ENCODE data around the gene PELI1.
A peak's percentile ranks its signal among the peaks of the same experiment; 100 is the strongest.

The PELI1 gene

DNA sequence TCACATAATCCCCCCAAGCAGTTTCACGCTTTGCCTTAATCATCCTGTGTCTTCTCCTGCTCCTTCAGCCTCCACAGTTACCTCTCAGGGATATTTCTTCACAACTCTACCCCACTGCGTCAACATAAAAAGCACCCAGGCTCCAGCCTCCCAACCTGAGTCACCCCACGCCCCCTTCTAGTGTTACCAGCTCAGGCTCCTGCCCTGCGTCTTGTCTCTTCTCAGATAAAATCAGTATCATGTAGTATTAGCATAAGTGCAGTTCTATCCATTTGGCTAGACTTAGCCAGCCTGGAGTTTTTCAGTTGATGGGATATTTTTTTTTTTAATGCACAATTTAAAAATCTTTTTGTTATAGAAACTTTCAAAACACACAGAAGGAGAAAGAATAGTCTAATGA, 9.6 kb upstream of the PELI1 start:
- DNase-seq = no peak

DNA sequence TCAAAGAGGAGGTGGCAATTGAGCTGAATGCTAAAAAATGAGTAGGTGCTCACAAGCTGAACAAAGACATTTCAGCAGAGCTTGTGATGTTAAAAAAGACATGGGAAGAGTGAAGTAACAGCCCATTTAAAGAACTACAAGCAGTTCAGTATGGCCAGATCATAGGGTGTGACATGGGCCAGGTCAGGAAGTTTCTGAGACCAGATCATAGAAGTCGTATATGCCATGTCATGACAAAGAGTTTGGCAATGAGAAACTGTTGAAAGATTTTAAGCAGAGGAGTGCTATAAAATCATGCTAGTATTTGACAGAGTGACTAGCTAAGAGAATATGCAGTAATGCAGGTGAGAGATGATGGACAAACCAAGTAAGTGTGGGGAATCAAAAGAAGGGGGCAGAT, 7.3 kb upstream of the PELI1 start:
- DNase-seq = no peak

DNA sequence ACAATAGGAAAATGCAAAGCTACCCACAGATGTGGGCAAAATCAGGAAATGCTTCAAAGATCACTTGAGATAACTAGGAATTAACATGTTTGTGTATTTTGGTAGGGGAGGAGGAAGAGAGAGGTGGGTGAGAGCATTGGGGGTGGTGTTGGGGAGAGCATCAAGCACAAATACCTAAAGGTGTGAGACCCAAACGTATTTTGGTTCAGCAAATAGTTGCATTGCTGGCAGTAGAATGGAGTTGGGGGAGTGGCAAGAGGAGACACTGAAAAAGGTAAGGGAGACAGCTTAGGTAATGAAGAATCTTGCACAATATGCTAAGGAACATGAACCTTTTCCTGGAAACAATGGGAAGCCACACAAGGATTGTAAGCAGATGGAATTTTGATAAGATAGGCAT, 1.5 kb upstream of the PELI1 start:
- no peak for DNase-seq

DNA sequence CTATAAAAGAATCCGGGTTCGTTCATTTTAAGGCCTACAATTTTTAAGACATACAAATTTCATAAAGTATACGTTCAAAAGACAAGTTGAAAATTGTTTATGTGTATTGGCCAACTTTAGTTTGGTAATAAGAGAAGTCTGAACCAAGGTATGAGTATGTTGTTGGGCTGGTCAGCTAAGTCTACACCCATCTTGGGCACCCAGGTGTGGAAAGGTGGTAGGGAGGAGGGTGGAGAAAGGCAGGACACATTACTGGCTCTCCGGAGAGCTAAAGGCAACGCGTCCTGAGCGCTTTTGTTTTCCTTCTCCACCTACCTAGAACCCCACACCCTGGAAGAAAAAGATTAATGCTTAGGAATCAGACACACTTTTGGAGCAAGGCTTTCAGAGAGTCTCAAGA, 899 bp upstream of the PELI1 start:
- no peak for DNase-seq

DNA sequence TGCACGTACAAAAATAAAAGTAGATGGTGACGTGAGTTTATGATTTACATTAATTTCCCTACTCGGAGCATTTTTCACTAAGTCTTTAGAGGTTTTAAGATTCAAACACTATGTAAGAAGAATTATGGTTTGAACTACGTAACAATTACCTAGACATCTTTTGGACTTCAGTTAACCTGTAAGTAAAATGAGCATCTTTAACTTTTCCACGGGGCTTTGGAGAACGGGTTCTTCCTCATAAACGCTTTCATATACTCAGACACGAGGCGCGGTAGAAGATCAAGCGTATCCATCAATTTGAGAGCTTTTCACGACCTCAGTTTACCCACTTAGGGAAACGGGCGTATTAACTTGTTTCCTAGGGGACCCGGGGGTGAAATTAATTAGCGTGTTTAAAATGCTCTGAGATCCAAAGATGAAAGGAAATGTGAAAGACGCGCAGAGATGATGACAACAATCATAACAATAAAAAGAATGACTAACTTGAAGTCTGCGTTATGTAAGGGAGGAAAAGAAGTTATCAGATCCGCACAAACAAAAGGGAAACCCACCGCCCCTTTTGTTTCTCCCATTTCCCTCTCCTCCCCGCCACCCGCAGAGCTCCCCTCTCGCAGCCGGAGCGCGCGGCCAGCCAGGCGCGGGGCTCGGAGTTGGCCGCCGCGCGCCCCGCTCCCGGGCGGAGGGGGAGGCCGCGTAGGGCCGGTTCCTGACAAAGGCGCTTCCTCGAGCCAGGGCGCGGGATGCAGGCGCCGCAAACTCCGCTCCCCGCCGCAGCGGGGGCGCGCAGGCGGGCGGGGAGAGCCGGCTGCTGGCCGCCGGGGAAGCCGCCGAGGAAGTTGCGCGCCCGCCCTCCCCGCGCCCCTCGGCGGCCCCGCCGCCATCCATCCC, 807 bp downstream of the PELI1 start:
- DNase-seq = peak; percentile 36

DNA sequence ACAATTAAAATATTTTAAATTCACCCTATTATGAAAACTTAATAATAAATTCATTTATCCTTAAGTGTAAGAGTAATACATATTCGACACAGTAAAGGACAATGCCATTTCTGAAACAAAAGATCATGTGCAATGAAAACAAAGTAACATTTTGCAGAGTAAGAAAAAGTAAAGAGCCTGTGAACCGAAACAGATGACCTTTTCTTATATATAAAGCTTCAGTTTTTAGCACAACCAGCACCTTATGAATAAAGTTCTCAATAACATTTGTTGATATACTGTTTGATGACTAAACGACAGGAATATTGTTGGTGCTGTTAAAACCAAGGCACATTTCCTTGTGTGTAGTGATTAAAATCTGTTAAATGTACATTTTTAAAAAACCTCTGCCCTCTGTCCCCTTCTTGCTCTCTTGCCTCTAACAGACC, 1.5 kb downstream of the PELI1 start:
- no peak for DNase-seq

DNA sequence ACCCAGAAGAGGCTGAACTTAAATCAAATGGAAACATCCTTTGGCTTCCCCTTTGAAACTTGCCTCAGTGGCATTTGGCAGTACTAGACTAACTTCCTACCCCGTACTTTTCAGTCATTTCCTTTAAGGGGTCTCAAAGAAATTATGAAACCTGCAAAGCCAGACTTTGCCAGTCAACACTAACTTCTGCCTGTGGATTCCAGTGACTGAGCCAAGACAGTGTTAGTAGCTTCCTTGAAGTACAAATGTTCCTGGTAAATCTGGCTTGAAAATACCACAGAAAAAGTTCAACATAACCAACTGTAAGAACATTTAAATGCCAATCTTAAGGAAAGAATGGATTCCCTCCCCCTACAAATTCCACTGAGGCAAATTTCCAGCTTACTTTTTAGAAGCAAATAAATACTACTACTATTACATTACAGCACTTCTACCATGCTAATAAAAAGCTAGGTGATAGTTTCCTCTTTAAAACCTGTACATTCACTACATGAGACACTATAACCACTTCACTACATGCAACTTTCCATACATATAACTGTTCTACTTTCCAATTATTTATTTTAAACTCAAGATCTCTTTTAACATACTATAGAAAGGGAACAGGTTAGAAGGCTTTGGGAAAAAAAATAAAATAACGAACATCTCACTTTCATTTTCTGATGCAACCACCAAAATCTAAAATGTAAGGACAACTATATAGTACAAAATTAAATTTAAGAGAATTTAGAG, 2.4 kb downstream of the PELI1 start:
- DNase-seq = no peak

DNA sequence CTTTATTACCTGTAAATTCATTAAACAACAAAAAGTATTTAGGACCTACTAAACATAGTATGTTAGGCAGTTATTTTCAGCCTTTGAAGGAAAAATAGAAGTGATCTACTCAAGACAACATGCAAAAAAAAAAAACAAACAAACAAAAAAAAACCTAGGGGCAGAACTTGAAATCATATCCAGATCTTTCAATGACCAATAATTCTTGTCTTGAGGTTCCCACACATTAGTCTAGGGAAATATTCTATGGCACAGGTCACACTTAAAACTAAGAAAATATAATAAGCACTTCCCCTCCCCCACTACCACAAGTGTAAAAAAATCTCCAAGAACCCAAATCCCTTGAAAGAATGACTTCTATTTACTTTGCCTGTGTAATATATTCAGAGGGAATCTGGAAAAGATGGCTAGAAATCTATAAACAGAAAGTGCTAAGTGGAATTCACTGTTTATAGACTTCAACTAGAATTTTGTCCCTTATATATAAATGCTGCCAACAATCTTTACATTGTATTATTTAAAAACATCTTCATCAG, 3.5 kb downstream of the PELI1 start:
- DNase-seq = no peak

DNA sequence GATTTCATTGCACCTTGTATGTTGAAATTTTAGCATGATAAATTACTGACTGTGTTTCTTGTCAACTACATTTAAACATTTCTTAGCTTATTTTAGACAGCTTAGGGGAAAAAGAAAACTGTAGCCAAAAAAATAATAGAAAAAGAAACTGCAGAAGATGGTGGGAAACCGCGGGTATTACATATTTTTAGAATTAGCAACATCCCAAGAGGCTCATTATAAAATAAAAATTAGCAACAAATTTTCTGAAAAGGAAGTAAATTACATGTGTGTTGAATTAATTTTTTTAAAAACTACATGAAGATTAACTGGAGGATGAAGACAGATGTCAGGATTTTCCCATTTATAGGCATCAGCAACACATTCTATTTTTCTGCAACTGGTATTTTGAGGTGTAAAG, 4.3 kb downstream of the PELI1 start:
- DNase-seq = no peak

DNA sequence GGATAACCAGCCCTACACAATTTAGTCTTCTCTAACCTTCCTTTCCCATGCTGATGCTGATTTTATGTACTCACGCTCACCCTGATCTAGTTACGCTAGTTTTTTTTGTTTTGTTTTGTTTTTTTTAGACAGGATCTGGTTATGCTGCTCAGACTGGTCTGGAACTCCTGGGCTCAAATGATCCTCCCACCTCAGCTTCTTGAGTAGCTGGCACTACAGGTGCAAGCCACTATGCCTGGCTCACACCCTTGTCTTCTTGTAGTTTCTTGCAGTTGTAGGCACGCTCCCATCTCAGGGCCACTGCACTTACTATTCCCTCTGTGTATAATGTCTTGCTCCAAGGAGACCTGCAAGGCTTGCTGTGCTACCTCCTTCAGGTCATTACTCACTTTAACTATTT, 6.2 kb downstream of the PELI1 start:
- DNase-seq = no peak

DNA sequence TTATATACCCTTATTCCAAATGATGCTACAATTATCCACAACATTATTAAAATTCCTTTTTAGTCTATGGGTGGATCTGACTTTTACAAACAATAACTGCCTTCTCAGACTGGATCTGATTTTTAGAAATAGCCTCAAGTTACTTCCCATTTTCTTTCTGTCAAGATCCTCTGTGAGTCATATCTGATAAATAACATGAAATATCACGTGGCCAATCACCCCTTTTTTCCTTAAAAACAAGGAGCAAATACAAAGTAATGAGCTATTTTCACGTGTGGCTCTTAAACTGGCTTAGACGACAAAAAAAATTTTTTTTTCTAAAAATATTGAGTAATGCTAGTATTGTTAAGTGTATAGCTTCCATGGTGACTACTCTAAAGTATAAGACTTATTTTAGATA, 6.7 kb downstream of the PELI1 start:
- no peak for DNase-seq

DNA sequence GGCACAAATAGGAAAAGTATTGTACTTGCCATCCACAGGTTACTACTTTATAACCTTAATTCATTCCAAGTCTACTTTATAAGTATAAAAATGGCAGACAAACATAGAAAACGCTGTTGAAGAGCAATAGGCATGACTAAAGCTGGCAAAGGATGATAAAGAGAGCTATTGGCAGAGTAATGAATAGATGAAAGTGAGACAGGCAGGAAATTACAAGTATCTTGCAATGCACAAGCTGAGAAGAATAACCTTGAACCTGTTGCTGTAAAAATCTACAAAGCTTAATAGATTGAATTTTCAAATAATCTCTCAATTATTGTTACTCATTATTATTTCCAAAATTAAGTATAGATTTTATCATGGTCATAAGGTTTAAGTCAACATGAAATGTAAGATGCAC, 8.8 kb downstream of the PELI1 start:
- no peak for DNase-seq

DNA sequence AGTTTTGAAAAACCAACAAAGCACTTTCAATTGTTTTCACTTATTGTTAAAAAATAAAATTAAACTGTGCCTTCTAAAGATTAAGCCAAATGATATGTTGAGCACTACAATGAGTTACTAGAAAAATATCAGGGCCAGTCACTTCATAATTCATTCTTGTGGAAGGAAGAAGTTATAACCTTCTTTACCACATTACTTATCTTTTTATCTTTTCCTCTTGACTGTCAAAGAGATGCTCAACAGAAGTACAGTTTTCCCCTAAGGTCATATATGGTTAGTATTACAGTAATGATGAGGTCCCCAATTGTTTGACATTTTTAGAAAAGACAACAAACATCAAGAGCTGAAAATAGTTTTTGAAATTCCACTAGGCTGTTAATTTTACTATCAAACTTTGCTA, 9.4 kb downstream of the PELI1 start:
- no peak for DNase-seq

DNA sequence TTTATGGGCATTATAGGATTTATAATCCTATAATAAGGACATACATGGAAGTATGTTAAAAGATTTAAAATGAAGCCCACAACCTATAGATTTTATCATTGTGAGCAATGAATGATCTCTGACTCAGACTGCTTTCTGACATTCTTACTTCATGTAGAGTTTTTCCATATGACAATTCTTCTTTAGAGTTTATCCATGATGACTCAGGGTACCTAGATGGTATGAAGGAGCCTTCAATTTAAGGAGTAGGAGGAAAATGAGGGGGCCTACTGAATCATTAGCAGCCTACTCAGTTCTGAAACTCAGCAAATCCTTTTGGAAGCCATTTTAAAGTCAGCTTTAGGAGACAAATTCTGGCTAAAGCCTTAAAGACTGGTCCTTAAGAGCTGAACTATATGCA, 10.4 kb downstream of the PELI1 start:
- no peak for DNase-seq

DNA sequence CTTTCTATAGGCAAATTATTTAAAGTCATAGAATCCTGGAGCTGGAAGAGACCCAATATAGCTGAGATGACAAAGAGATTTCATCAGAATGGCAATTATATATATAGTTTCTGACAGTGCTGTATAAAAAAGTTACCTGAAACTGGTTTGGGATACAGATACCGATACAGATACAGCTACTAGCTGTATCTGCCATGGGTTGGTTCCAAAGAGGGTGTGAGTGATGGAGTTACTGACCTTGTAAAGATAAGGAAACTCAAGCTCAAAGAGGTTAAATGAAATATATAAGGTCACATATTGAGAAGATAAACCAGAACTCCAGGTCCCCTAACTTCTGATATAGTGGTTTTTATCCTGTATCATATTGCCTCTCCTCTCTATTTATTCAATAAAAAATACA, 10.9 kb downstream of the PELI1 start:
- no peak for DNase-seq

DNA sequence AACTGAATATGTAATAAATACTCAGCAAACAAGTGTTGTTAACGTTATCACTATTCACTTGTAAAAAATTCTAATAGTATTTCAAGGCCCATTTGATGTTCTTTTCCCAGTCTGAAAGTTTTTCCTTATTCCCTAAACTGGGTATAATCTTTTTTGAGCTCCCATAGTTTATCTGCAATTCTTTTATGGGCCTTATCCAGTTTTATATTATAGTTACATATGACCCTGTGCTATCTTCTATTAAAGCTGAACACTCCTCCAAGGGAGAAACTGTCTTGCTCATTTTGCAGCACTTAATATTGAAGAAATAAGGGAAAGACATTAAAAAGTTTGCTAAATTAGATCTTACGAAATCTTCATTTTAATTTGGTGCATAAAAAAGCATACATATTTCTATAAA, 13.9 kb downstream of the PELI1 start:
- no peak for DNase-seq

DNA sequence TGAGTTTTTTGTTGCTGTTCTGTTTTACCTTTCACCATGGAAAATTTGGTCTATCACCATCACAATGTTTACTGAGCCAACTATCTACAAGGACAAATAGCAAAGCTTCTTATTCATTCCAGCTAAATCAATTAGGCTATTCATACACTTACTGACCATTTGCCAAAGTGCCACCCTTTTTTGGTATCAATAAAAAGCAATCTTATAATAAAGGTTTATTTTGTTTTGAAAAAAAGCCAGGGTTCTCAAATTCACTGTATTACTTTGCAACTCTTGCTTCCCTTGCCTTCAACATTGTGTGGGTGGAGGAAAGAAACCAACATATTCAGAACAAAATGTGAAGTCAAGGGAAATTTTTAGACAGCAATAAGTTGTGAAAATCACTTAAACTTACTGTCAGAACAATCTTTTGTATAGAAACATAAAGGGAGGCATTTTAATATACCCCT, 15.3 kb downstream of the PELI1 start:
- no peak for DNase-seq

DNA sequence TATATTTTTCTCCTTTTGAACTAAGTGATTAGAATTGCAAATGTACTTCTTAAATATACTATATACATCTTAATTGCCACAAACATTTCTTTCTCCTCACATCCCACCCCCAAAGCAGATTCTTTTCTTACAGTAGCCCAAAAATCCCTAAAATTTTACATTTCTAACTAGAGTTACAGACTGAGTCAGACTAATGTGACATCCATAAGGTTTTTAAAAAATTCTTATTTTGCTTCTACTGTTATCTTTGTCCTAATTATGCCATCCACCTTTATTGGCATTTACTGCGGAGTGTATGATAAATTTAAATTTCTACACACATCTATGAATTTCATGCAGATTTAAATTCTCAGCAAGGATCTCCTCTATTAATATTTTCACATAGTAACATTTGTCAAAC, 15.8 kb downstream of the PELI1 start:
- no peak for DNase-seq

DNA sequence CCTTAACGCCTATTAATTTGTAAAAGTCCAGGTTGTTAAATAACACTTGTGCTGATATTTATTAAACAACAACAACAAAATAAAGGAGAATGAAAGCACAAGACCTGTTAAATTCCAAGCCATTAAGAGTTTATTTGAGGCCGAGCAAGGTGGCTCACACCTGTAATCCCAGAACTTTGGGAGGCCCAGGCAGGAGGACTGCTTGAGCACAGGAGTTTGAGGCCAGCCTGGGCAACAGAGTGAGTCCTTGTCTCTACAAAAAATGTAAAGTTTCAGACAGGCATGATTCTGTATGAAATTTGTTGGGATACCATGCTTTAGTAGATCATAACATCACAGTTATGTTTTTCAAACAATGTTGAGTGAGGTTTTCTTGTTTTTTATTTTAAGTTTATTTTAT, 17.1 kb downstream of the PELI1 start:
- no peak for DNase-seq

DNA sequence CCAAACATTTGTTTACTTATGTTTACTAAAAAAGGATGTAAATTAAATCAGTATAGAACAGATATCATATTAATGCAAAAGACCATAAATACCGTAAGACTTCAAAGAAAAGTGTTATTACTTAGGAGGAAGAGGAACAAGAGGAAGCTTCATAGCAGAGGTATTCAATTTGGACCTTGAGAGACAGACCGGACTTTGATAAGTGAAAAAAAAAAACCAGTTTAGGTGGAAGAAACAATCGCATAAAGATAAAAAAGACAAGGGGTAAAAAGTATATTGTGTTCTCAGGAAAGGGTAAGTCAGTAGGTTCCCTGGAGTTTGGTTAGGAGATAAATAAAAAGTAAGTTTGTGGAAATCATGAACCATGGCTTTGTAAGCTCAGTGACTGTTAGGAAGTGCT, 17.6 kb downstream of the PELI1 start:
- no peak for DNase-seq

DNA sequence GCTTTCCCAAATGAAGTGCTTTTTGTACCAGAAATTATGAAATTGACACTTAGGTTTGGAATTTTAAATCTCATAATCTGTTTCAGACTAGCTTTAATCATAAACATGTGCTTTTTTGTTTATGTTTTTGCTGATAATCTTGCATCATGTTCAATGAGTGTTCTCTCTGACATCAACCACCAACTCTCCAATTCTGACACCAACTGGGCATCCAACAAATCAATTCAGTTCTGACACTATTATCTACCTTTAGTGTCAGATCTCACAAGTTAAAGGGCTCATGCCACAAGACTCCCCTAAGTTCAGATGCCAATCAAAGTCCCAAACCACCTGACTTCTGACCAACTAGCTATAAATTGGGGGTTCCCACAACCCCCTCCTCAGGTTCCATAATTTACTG, 19.6 kb downstream of the PELI1 start:
- DNase-seq = no peak

DNA sequence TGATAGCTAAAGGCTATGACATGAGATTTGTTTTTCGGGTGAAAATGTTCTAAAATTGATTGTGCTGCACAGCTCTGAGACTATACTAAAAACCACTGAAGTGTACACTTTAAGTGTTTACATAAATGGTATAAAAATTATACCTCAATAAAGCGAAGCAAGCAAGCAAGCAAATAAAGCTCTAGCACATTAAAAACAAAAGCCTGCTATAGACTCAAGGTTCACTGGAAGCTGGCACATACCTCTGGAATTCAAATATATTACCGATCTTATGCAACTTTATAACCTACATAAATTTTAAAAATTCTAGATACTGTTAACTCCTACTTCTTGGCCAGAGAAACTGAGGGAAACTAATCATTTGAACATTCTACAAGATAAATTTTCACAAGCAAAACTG, 20.1 kb downstream of the PELI1 start:
- no peak for DNase-seq

DNA sequence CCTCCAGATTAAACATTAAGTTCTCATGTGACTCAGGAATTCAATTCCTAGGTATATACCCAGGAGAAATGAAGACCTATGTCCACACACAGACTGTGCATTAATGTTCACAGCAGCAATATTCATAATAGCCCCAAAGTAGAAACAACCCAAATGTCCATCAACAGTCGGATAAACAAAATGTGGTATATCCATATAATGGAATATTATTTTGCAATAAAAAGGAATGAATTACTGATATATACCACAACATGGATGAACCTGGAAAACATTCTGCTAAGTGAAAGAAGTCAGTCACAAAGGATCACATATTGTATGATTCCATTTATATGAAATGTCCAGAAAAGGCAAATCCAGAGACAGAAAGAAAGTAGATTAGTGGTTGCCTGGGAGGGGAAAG, 20.5 kb downstream of the PELI1 start:
- DNase-seq = no peak

DNA sequence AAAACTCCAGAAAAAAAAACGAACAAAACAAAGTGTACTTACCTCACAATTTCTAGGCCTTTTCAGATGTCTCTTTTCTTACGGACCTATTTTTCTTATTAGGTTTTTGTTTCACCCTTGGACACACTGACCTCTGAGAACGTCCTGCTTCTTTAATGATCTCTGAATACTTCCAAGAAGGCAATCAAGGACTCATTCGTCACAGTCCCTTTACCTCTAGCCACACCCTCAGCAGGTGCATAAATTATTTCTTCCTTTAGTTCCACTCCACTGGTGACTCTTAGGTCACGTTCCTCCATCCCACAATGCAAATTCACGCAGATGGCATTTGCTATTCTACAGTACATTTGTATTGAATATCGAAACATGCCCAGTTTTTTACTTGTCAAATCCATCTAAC, 21.9 kb downstream of the PELI1 start:
- no peak for DNase-seq

Data from activated CD8-positive, alpha-beta memory T cell treated with anti-CD3 and anti-CD28 coated beads, Interleukin-2, amount 50 U/mL, for 4 hours (primary cell).